KMS-11 (cell line): Measurements from ENCODE around the gene GRK5.

Experiments
- H2AFZ ChIP-seq: fragments of 200-600 bp; sonication (generic); 2 replicates; pipeline ENCODE4 v1.6.1; 2016; ENCODE audit warnings: antibody characterized with exemption, mixed run types, low read depth
- H3K27ac ChIP-seq: fragments of 200-600 bp; sonication (generic); 2 replicates; pipeline ENCODE4 v1.6.1; 2016; ENCODE audit warnings: mild to moderate bottlenecking, mixed run types
- H3K27me3 ChIP-seq: fragments of 200-600 bp; sonication (generic); 2 replicates; pipeline ENCODE4 v1.6.1; 2017; ENCODE audit warnings: mild to moderate bottlenecking, low read depth, mixed run types, moderate library complexity; ENCODE audit not compliant: insufficient read depth
- H3K36me3 ChIP-seq: fragments of 200-600 bp; sonication (generic); 2 replicates; pipeline ENCODE4 v1.6.1; 2017; ENCODE audit warnings: mild to moderate bottlenecking, mixed run types; ENCODE audit not compliant: insufficient read depth
- H3K4me1 ChIP-seq: fragments of 200-600 bp; sonication (generic); 2 replicates; pipeline ENCODE4 v1.6.1; 2016; ENCODE audit warnings: mild to moderate bottlenecking, low read depth, mixed run types; ENCODE audit not compliant: poor library complexity, severe bottlenecking
- H3K4me2 ChIP-seq: fragments of 200-600 bp; sonication (generic); 2 replicates; pipeline ENCODE4 v1.7.0; 2016; ENCODE audit warnings: mild to moderate bottlenecking, mixed run types
- H3K4me3 ChIP-seq: fragments of 200-600 bp; sonication (generic); IDR thresholded peaks from 2 replicates; pipeline ENCODE4 v1.6.1; 2017; ENCODE audit warnings: low read depth, low read length, mixed read lengths; ENCODE audit not compliant: insufficient read depth
- H3K79me2 ChIP-seq: fragments of 200-600 bp; sonication (generic); 2 replicates; pipeline ENCODE4 v1.6.1; 2016; ENCODE audit warnings: low read depth, mixed run types; ENCODE audit not compliant: insufficient read depth
- H3K9ac ChIP-seq: fragments of 200-600 bp; sonication (generic); 2 replicates; pipeline ENCODE4 v1.6.1; 2016; ENCODE audit warnings: mild to moderate bottlenecking, mixed run types
- H4K20me1 ChIP-seq: fragments of 200-600 bp; sonication (generic); 2 replicates; pipeline ENCODE4 v1.6.1; 2016; ENCODE audit warnings: mild to moderate bottlenecking, mixed run types; ENCODE audit not compliant: insufficient read depth
- TF ChIP-seq, protein P1 (sequence below): fragments of 200-600 bp; sonication (generic); conservative IDR thresholded peaks from 2 replicates; pipeline ENCODE4 v1.6.1; 2017; ENCODE audit warnings: low read depth, mild to moderate bottlenecking, antibody characterized with exemption, low read length, moderate library complexity, mixed read lengths

GRK5 gene

DNA sequence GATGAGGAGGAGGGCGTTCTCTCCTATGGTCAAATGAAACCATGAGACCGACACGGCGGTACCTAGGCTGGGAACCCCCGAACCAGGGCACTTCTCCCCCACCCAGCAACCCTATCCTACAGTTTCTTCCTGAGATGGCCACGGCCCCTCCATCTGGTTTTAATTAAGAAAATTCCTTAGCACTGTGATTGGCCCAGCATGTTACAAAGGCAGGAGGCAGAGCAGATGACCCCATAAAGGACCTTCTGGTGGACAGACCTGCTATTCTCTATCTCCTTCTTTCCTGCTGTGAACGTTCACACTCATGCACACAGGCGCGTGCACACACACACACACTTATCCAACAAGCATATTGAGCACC, 205.7 kb downstream of the GRK5 start:
- no peak overlapping the region for H3K4me3 ChIP-seq
- no peak overlapping the region for H3K9ac ChIP-seq
- no peaks in the 10 kb centered on the region for H3K27me3 ChIP-seq
- H2AFZ ChIP-seq: no peak overlapping the region
- H3K4me1 ChIP-seq: no peaks in the 10 kb centered on the region
- no peaks in the 10 kb centered on the region for H3K79me2 ChIP-seq
- no peak overlapping the region for H3K27ac ChIP-seq
- H4K20me1 ChIP-seq: no peaks in the 10 kb centered on the region
- H3K36me3 ChIP-seq: no peaks in the 10 kb centered on the region
- TF ChIP-seq, protein P1, sequence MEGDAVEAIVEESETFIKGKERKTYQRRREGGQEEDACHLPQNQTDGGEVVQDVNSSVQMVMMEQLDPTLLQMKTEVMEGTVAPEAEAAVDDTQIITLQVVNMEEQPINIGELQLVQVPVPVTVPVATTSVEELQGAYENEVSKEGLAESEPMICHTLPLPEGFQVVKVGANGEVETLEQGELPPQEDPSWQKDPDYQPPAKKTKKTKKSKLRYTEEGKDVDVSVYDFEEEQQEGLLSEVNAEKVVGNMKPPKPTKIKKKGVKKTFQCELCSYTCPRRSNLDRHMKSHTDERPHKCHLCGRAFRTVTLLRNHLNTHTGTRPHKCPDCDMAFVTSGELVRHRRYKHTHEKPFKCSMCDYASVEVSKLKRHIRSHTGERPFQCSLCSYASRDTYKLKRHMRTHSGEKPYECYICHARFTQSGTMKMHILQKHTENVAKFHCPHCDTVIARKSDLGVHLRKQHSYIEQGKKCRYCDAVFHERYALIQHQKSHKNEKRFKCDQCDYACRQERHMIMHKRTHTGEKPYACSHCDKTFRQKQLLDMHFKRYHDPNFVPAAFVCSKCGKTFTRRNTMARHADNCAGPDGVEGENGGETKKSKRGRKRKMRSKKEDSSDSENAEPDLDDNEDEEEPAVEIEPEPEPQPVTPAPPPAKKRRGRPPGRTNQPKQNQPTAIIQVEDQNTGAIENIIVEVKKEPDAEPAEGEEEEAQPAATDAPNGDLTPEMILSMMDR: no peak
- no peak overlapping the region for H3K4me2 ChIP-seq

DNA sequence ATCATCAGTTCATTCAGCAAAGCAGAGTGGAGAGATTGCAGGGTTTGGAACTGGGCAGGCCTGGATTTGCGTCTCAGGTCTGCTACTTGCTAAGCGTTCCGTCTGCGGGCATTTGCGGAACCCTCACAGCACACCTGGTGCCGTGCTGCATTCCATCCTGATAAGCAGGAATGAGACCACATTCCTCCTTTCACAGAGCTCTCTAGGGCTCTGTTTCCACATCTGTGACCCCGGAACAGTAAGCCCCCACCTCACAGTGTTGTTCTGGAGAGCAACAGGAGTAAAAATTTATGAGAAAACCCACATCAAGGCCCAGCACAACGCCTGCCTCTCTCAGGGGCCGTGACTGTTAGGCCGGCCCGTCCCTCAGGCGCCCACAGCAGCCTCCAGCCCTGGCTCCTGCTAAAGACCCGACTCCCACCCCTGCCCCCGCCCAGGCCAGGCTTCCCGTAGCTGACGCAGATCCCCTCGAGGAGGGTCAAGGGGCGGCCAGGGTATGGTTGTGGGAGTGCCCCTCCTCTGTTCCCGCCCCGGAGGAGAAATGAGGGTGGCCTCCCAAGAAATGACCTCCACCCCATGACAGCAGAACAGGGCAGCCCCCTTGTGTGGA, 206.2 kb downstream of the GRK5 start:
- no peak overlapping the region for H2AFZ ChIP-seq
- H3K4me2 ChIP-seq: no peak overlapping the region
- H3K79me2 ChIP-seq: no peaks in the 10 kb centered on the region
- H3K9ac ChIP-seq: no peak overlapping the region
- H3K36me3 ChIP-seq: no peaks in the 10 kb centered on the region
- no peak overlapping the region for H3K27ac ChIP-seq
- TF ChIP-seq, protein P1: no peak
- no peak overlapping the region for H3K4me3 ChIP-seq
- H3K27me3 ChIP-seq: no peaks in the 10 kb centered on the region
- H3K4me1 ChIP-seq: no peaks in the 10 kb centered on the region
- no peaks in the 10 kb centered on the region for H4K20me1 ChIP-seq

DNA sequence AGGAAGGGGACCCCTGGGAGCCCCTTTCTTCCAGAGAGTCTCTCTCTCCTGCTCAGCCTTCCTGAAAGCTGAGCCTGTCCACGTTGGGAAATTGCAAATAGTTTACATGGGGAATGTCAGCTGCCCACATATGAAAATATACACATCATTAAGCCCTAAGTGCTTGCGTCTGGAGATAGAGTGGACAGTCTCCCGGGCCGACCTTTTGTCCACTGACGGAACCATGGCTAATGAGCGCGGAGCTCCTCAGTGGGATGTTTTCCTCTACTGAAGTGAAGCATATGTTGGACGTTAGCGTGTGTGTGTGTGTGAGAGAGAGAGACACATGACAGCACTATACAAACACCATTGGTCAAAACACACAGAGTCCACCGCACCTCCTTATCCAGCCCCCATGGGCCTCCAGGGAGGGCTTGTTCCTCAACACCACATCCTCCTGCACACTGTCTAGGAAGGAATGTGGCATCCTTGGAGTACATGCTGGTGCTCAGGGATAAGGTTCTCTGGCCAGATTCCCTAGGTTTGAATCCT, 206.8 kb downstream of the GRK5 start:
- Histone ChIP-seq H3K36me3 (no peaks in the 10 kb centered on the region), H3K79me2 (no peaks in the 10 kb centered on the region), H3K27me3 (no peaks in the 10 kb centered on the region), H2AFZ (no peak overlapping the region), H3K4me3 (no peak overlapping the region), H3K4me1 (no peaks in the 10 kb centered on the region), H3K4me2 (no peak overlapping the region), H4K20me1 (no peaks in the 10 kb centered on the region), H3K27ac (no peak overlapping the region), H3K9ac (no peak overlapping the region)
- TF ChIP-seq, protein P1: no peak

DNA sequence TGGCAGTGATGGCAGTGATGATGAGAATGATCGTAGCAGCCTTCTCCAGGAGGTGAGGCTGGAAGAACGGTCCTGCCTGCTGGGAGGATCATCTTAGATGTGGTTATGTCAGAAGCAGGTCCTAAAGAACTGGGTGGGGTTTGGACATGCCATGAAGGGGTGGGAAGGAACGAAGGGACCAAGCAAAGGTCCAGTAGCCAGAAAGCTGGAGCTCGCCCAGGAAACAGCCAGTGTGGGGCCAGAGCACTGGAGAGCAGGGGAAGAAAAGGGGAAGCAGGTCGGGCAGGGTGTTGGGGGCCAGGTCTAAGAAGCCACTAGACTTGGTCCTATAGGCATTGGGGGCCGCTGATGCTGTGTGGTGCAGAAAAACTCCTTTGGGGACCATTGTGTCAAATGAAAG, 207.8 kb downstream of the GRK5 start:
- Histone ChIP-seq H3K27ac (no peak overlapping the region), H3K79me2 (no peaks in the 10 kb centered on the region), H3K4me2 (no peak overlapping the region), H3K27me3 (no peaks in the 10 kb centered on the region), H4K20me1 (no peaks in the 10 kb centered on the region), H3K4me3 (no peak overlapping the region), H3K4me1 (no peaks in the 10 kb centered on the region), H2AFZ (no peak overlapping the region), H3K36me3 (no peaks in the 10 kb centered on the region), H3K9ac (no peak overlapping the region)
- TF ChIP-seq, protein P1: no peak
